GM12873 (cell line): ENCODE data around the gene USP12.

ENCODE experiments used
- CTCF ChIP-seq: IDR thresholded peaks from 2 replicates; pipeline ENCODE4 v1.5.1; 2012; ENCODE audit warnings: low read depth, mild to moderate bottlenecking, moderate library complexity, low read length, control low read depth; ENCODE audit not compliant: insufficient read depth; ENCODE audit errors: missing control alignments

The USP12 gene

GRCh38 chr13:27034678-27035111, 136.9 kb downstream of the USP12 start:
- TF ChIP-seq CTCF, result no peak

GRCh38 chr13:27028683-27029480, 142.7 kb downstream of the USP12 start:
- TF ChIP-seq CTCF, result no peak

DNA sequence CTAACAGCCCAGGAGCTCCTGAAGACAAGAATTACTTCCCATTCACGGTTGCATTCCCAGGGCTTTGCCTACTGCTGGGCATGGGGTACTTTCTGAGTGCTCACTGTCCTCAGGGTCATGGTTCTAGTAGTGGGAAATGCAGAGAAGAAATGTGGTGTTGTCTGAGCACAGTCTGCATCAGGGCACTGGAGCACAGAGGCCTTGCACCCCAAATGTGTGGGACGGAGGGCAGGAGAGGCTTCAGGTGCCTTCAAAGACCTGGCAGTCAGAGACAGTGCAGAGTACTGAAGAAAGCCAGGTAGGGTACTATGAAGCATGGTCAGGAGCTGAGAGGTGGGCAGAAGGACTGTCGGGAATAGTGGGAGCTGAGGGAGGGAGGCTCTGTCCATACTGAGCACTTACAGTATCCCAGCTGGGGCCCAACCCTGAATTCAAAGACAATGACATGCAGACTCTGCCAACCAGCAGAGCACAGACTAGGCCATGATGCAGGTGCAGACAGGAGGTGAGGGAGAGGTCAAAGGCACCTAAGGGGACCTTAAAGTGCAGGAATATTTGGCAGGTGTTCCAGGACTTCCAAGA, 144.4 kb downstream of the USP12 start:
- no peak for TF ChIP-seq CTCF

- TF ChIP-seq CTCF, result no peak
These were observed 145.2 kb downstream of the USP12 start for GRCh38 chr13:27026396-27026795.

GRCh38 chr13:27024776-27025492, 146.7 kb downstream of the USP12 start:
- TF ChIP-seq CTCF, result no peak

- no peak for TF ChIP-seq CTCF
These were observed 147.5 kb downstream of the USP12 start for GRCh38 chr13:27024074-27024461.
